B cell (primary cell): ENCODE results near the gene MYH14. TPM values are rescaled to one million over a fixed set of nuclear protein-coding genes. Genes with fewer than 3 reads are reported as not detected.

Source experiments
- ATAC-seq: fragments of 200-7000 bp; cut with Tn5 transposase; one replicate; pipeline ENCODE4 v1.10.0; 2021; ENCODE audit warnings: low read depth, mild to moderate bottlenecking, moderate number of reproducible peaks, moderate library complexity
- CTCF ChIA-PET: fragments of 350-600 bp; sonication (Branson Sonifier 250); formaldehyde crosslinking; loops from one replicate; lab custom pipeline; 2021; ENCODE audit warnings: antibody characterized with exemption, inconsistent platforms; lab: Charles Lee
- POLR2A ChIA-PET: fragments of 350-600 bp; sonication (Branson Sonifier 250); formaldehyde crosslinking; loops from one replicate; lab custom pipeline; 2021; ENCODE audit warnings: antibody characterized with exemption; lab: Charles Lee
- DNase-seq: peaks from one replicate; pipeline ENCODE4 v3.0.0; 2013
- H2AFZ ChIP-seq: 2 replicates; pipeline ENCODE4 v1.6.1; 2012; ENCODE audit warnings: mild to moderate bottlenecking, low read depth, low read length; ENCODE audit not compliant: insufficient read depth, poor library complexity, severe bottlenecking
- H3K27ac ChIP-seq, 2 donors: 1 replicate in 1 of 2; 2 replicates in 1 of 2; pipeline ENCODE4 v1.5.1; 2012 to 2013; ENCODE audit warnings: low read length in 2 of 2, mild to moderate bottlenecking in 2 of 2, moderate library complexity in 1 of 2
- H3K27me3 ChIP-seq, 4 experiments: fragments of 200-600 bp in 1 of 4; sonication (generic) in 1 of 4; replicated peaks in 1 of 4; 1 replicate in 2 of 4; 2 replicates in 2 of 4; pipeline versions ENCODE4 v1.6.1 to v1.7.0; 2013 to 2016; ENCODE audit warnings: low read length in 3 of 4, mild to moderate bottlenecking in 2 of 4, mixed read lengths in 1 of 4, moderate library complexity in 1 of 4; ENCODE audit not compliant: insufficient read depth in 4 of 4, control insufficient read depth in 3 of 4; ENCODE audit errors: control extremely low read depth in 1 of 4
- H3K36me3 ChIP-seq, 2 experiments: replicated peaks in 1 of 2; 1 replicate in 1 of 2; 2 replicates in 1 of 2; pipeline versions ENCODE4 v1.6.1 to v1.7.1; 2013; ENCODE audit warnings: low read length in 1 of 2; ENCODE audit not compliant: insufficient read depth in 2 of 2, control insufficient read depth in 1 of 2; ENCODE audit errors: control extremely low read depth in 1 of 2, extremely low read depth in 1 of 2
- H3K4me1 ChIP-seq, 2 donors: fragments of 200-600 bp in 1 of 2; sonication (generic) in 1 of 2; 1 replicate in 1 of 2; 2 replicates in 1 of 2; pipeline versions ENCODE4 v1.5.1 to v1.6.1; 2013 to 2017; ENCODE audit warnings: low read length in 2 of 2; ENCODE audit not compliant: control insufficient read depth in 2 of 2, insufficient read depth in 2 of 2
- H3K4me2 ChIP-seq: replicated peaks from 2 replicates; pipeline ENCODE3; 2012; ENCODE audit warnings: mild to moderate bottlenecking, low read depth, low read length; ENCODE audit not compliant: poor library complexity, severe bottlenecking
- H3K4me3 ChIP-seq, 5 experiments: fragments of 200-600 bp in 1 of 5; sonication (generic) in 1 of 5; 1 replicate in 3 of 5; 2 replicates in 2 of 5; pipeline versions ENCODE4 v1.5.1 to v1.7.0; 2011 to 2016; ENCODE audit warnings: low read length in 4 of 5, mild to moderate bottlenecking in 4 of 5, low read depth in 2 of 5, control low read depth in 1 of 5, moderate library complexity in 1 of 5; ENCODE audit not compliant: insufficient read depth in 1 of 5; ENCODE audit errors: control extremely low read depth in 1 of 5, extremely low read depth in 1 of 5
- H3K79me2 ChIP-seq: fragments of 200-600 bp; sonication (generic); one replicate; pipeline ENCODE4 v1.6.0; 2016; ENCODE audit warnings: low read length; ENCODE audit not compliant: control insufficient read depth, insufficient read depth
- H3K9ac ChIP-seq: fragments of 200-600 bp; sonication (generic); 2 replicates; pipeline ENCODE4 v1.6.1; 2017; ENCODE audit warnings: mild to moderate bottlenecking, low read length, moderate library complexity
- H3K9me3 ChIP-seq, 3 donors: one replicate each; pipeline versions ENCODE4 v1.6.1 to v1.7.1; 2013; ENCODE audit warnings: low read length in 2 of 3; ENCODE audit not compliant: control insufficient read depth in 2 of 3, insufficient read depth in 1 of 3; ENCODE audit errors: control extremely low read depth in 1 of 3
- H4K20me1 ChIP-seq: 2 replicates; pipeline ENCODE4 v1.6.0; 2012; ENCODE audit warnings: mild to moderate bottlenecking, low read length; ENCODE audit not compliant: insufficient read depth, control insufficient read depth, poor library complexity, severe bottlenecking
- H3K27ac Mint-ChIP-seq: one replicate; pipeline ENCODE4 v1.8.0; 2021; ENCODE audit warnings: mixed read lengths
- H3K27me3 Mint-ChIP-seq: one replicate; pipeline ENCODE4 v1.8.0; 2021; ENCODE audit warnings: mixed read lengths
- H3K4me1 Mint-ChIP-seq: one replicate; pipeline ENCODE4 v1.8.0; 2021; ENCODE audit warnings: mixed read lengths
- H3K4me3 Mint-ChIP-seq: one replicate; pipeline ENCODE4 v1.8.0; 2021; ENCODE audit warnings: mixed read lengths
- H3K9me3 Mint-ChIP-seq: one replicate; pipeline ENCODE4 v1.8.0; 2022; ENCODE audit warnings: mixed read lengths; ENCODE audit not compliant: insufficient read depth
- CTCF ChIP-seq: fragments of 200-600 bp; IDR thresholded peaks from one replicate; pipeline ENCODE4 v1.8.0; 2022; ENCODE audit warnings: antibody characterized with exemption, mild to moderate bottlenecking
- EZH2 ChIP-seq: IDR thresholded peaks from 2 replicates; pipeline ENCODE4 v1.6.1; 2012; ENCODE audit warnings: borderline replicate concordance, low read depth, mild to moderate bottlenecking, moderate library complexity, low read length; ENCODE audit not compliant: insufficient read depth, poor library complexity, severe bottlenecking
- WGBS: methylation state at CpG from one replicate; pipeline ENCODE4 v1.1.5; 2013; ENCODE audit warnings: missing lambda C conversion rate; ENCODE audit not compliant: insufficient coverage; 5-methylcytosine and 5-hydroxymethylcytosine counted together
- intact Hi-C: fragments of 100-400 bp; cut with micrococcal nuclease; formaldehyde crosslinking; loops from one replicate; pipeline ENCODE4 v1.10.0; 2022
- polyA plus RNA-seq: library from polyadenylated mRNA; depleted of rRNA; stranded (reverse); fragments of >200 nt; gene quantifications from 2 replicates; pipeline ENCODE4 v1.2.3, GENCODE V29; 2012
- total RNA-seq, 2 donors: library from RNA; stranded (reverse); fragments of 120-200 nt in 1 of 2; gene quantifications; 1 replicate in 1 of 2; 2 replicates in 1 of 2; pipeline versions ENCODE4 v1.2.3 to v1.2.4, GENCODE V29; 2013 to 2022

Gene MYH14
- total and polyA plus RNA-seq, 2 donors (not counting 1 experiment from before 2014, with no cell fraction given), result not detected

GRCh38 chr19:50248413-50248812, 45.0 kb downstream of the MYH14 start:
- H3K36me3 ChIP-seq, result no peaks in the 10 kb centered on the region
- no peaks in the 10 kb centered on the region for H3K4me1 ChIP-seq
- H3K9me3 Mint-ChIP-seq, result peaks cover 2% of the 10 kb centered on the region
- H3K79me2 ChIP-seq, result no peaks in the 10 kb centered on the region
- H3K27ac Mint-ChIP-seq, result no peak overlapping the region
- CTCF ChIA-PET, result no interaction called here
- no peak for DNase-seq
- no peak overlapping the region for H3K4me3 Mint-ChIP-seq
- H3K9me3 ChIP-seq, result peaks cover 0 to 20% (median 12%) of the 10 kb centered on the region in 3 donors
- POLR2A ChIA-PET, result no interaction called here
- ATAC-seq, result no peak
- peaks cover 5% of the 10 kb centered on the region for H3K4me1 Mint-ChIP-seq
- no peak overlapping the region for H3K9ac ChIP-seq
- intact Hi-C loops, result no loop called here
- no peaks in the 10 kb centered on the region for H3K27me3 ChIP-seq
- no peaks in the 10 kb centered on the region for H4K20me1 ChIP-seq
- no peak overlapping the region for H2AFZ ChIP-seq
- no peak overlapping the region for H3K4me3 ChIP-seq
- WGBS, result 92% methylated on average over 9 of the region's 10 CpGs
- TF ChIP-seq EZH2 (no peak), CTCF (no peak)
- H3K27ac ChIP-seq, result no peak overlapping the region
- no peak overlapping the region for H3K4me2 ChIP-seq
- H3K27me3 Mint-ChIP-seq, result peaks cover 6% of the 10 kb centered on the region

GRCh38 chr19:50248826-50249225, 45.4 kb downstream of the MYH14 start:
- DNase-seq, result no peak
- Histone ChIP-seq H3K4me2 (no peak overlapping the region), H2AFZ (no peak overlapping the region), H3K27ac (no peak overlapping the region), H3K79me2 (no peaks in the 10 kb centered on the region), H3K9me3 (peaks cover 0 to 24% (median 15%) of the 10 kb centered on the region in 3 donors), H3K9ac (no peak overlapping the region), H4K20me1 (no peaks in the 10 kb centered on the region), H3K4me1 (no peaks in the 10 kb centered on the region), H3K4me3 (no peak overlapping the region), H3K36me3 (no peaks in the 10 kb centered on the region), H3K27me3 (no peaks in the 10 kb centered on the region)
- Mint-ChIP-seq H3K9me3 (peaks cover 2% of the 10 kb centered on the region), H3K27me3 (peaks cover 6% of the 10 kb centered on the region), H3K27ac (no peak overlapping the region), H3K4me3 (no peak overlapping the region), H3K4me1 (peaks cover 5% of the 10 kb centered on the region)
- POLR2A ChIA-PET, result no interaction called here
- intact Hi-C loops, result no loop called here
- ATAC-seq, result no peak
- TF ChIP-seq EZH2, result no peak
- CTCF ChIA-PET, result interaction anchor here (1.5 kb wide), 1 partner anchor 535 kb away, joined by 4 read pairs; no protein-coding TSS in a partner anchor
- WGBS, result 92% methylated on average over 11 of the region's 19 CpGs
